Midbrain (tissue), 1 donor: ENCODE results near the gene HBB.

ENCODE experiments used
- DNase-seq: peaks from one replicate; lab custom pipeline; 2025; lab: John Stamatoyannopoulos, UW

HBB gene

DNA sequence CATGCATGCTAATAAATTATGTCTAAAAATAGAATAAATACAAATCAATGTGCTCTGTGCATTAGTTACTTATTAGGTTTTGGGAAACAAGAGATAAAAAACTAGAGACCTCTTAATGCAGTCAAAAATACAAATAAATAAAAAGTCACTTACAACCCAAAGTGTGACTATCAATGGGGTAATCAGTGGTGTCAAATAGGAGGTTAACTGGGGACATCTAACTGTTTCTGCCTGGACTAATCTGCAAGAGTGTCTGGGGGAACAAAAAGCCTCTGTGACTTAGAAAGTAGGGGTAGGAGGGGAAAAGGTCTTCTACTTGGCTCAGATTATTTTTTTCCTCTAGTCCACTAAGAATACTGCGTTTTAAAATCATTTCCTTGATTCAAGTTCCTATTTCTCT is 810 bp upstream of the HBB start:
- DNase-seq: no peak

DNA sequence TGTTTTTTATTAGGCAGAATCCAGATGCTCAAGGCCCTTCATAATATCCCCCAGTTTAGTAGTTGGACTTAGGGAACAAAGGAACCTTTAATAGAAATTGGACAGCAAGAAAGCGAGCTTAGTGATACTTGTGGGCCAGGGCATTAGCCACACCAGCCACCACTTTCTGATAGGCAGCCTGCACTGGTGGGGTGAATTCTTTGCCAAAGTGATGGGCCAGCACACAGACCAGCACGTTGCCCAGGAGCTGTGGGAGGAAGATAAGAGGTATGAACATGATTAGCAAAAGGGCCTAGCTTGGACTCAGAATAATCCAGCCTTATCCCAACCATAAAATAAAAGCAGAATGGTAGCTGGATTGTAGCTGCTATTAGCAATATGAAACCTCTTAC is 1.4 kb downstream of the HBB start:
- DNase-seq: no peak

DNA sequence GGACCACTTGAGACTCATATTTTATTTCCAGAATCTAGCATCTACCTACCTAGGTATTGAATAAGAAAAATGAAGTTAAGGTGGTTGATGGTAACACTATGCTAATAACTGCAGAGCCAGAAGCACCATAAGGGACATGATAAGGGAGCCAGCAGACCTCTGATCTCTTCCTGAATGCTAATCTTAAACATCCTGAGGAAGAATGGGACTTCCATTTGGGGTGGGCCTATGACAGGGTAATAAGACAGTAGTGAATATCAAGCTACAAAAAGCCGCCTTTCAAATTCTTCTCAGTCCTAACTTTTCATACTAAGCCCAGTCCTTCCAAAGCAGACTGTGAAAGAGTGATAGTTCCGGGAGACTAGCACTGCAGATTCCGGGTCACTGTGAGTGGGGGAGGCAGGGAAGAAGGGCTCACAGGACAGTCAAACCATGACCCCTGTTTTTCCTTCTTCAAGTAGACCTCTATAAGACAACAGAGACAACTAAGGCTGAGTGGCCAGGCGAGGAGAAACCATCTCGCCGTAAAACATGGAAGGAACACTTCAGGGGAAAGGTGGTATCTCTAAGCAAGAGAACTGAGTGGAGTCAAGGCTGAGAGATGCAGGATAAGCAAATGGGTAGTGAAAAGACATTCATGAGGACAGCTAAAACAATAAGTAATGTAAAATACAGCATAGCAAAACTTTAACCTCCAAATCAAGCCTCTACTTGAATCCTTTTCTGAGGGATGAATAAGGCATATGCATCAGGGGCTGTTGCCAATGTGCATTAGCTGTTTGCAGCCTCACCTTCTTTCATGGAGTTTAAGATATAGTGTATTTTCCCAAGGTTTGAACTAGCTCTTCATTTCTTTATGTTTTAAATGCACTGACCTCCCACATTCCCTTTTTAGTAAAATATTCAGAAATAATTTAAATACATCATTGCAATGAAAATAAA is 2.1 kb downstream of the HBB start:
- DNase-seq: no peak

DNA sequence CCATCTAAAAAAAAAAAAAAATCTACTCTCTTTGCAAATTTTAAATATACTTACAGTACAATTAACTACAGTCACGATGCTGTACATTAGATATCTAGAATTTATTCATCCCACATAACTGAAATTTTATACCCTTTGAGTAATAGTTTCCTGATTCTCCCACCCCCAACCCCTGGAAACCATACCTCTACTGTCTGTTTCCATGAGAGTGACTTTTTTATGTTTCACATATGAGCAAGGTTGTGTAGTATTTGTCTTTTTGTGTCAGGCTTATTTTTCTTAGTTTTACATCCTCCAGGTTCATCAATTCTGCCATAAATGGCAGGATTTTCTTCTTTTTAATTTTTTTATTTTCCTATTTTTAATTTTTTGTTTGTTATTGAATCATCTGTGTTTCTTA is 3.2 kb downstream of the HBB start:
- DNase-seq: no peak

DNA sequence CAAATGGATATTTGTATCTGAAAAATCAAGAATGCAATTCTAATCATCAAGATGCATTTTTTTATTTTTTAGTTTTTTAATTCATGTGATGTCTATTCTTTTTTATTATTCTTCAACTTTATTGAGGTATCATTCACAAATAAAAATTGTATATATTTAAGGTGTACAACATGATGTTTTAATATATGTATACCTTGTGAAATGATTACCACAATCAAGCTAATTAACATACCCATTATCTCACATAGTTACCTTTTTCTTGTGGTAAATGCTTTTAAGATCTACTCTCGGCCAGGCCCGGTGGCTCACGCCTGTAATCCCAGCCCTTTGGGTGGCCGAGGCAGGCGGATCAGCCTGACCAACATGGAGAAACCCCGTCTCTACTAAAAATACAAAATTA is 3.7 kb downstream of the HBB start:
- DNase-seq: no peak

DNA sequence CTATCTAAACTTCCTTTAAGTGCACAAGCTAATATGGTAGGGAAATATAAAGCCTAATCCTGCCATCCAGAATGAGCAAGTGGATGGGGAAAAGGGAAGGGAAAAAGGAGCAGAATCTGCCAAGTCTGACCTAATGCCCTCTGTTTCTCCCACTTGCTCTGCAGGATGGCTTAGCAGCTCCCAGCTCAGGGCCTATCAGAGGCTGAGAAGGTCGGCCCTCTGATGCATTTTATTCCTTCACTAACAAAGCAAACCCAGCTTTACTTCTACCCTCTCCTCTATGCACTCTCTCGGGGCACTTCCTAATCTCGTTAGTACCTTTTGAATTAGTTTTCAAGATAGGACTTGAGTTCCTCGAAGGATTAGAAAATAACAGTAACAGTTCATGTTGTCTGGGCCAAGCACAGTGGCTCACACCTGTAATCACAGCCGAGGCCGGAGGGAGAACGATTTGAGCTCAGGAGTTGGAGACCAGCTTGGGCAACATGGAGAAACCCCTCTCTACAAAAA is 16.4 kb downstream of the HBB start:
- DNase-seq: no peak

DNA sequence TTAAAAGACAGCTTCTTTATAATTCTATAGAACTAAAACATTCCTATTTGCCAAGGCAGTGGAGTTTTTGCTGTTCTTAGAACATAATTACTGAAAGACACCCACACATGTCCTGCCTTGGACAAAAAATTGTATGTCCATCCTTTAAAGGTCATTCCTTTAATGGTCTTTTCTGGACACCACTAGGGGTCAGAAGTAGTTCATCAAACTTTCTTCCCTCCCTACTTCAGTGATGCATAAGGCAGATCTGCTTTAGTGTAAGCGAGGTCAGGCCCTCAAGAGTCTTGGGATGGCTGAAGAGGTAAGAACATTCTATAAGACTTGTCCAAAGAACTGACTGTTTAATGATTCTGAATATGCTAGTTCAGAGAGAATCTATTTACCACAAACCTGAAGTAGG is 22.1 kb downstream of the HBB start:
- peak; percentile 7 for DNase-seq

DNA sequence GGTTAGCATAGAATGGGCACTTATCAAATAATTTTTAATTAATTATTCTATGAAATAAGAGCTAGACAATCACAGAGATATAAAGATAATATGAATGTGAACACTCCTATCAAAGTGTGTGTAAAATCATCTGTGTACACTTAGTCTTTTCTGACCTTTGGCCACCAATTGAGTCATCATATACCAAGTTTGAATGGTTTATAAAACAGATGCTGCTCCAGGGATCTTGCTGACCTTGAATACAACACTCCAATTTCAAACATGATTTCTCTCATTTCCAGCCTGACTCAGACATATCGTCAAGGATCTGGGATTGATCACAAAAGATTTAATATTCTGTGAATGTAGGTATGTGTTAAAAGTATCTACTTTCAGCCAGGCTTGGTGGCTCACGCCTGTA is 23.5 kb downstream of the HBB start:
- DNase-seq: no peak

DNA sequence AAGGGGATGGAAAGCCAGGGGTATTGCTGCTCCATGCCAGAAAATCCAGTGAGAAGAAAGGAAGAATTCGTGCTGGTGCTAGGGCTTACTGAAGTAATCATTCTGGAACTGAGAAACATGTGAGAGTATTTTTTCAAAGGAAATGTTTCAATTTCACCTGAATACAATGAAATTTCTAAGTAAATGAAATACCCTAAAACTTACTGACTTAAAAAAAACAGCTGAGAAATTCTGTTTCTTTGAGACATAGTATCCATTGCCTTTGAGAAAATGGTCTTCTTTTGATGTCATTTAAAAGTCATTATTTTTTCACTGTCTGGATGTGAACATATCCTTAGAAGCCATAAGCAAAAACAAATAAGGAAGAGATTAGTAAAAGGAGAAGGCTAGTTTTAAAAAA is 26.3 kb downstream of the HBB start, which contains the start of gene OR51V1:
OR51V1 (minus strand) TSS at position 101 of the 400 bp plus-strand sequence; CDS start at position 101, 0 bp downstream.
- DNase-seq: no peak

DNA sequence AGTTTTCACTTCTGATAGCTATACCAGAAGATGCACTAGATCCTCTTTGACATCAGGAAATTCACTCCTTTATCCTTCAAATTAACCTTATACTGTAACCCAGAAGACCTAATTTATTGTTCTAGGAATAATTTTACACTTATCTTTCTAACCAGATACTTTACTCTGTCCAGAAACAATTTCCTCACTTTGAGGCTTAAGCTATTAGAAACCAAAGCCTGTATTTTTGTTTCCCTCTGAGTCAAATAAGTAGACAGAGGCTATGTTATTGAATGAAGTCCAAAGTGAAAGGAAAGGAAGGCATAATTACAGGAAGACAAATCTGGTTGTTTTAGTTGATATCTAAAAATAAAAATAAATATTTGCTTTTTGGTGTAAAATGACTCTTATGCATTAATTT is 28.6 kb downstream of the HBB start:
- no peak for DNase-seq

DNA sequence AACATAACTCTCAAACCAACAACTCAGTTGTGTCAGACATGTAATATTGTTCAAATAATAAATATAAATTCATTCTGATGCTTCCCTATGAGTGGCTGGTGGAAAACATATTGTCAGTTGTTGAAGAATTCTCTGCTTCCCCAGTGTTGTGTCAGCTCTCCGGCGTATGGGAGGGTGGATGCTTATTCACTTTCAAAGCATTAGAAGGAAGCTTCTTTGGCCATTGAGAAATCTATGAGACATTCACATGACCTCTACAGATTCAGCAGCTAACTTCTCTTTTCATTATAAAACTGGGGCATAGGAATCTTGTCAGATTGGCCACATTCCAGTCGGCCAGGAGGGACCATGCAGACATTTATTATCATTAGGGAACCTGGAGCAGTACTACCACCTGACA is 29.3 kb downstream of the HBB start:
- DNase-seq: no peak

DNA sequence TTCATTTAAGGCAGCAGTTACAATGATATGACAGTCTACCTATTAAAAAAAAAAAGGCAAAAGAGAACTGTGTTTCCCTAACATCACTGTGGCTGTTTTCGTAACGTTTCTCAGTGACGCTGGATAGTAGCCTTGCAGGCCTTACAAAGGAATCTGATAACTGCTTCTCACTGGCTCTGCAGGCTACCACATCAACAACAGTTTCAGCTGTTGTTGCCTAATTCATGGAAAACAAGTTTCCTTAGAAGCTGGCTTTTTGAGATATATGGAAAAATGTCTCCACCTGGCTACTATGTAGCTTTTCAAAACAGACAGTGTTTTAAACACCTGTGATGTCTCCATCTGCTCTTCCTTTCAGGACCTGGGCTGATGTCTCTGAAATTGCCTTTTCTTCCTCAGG is 30.1 kb downstream of the HBB start:
- no peak for DNase-seq

DNA sequence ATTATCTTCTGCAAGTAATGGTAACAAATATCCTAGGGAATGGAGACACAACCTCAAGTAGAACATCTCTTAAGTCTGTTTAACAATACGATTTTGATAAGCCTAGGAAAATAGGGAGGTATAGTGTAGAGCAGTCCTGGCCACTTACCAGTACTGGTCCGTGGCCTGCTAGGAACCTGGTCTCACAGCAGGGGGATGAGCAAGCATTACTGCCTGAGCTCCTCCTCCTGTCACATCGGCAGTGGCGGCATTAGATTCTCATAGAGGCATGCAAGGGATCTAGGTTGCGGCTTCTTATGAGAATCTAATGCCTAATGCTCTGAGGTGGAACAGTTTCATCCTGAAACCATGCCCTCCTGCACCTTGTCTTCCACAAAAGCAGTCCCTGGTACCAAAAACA is 30.8 kb downstream of the HBB start:
- no peak for DNase-seq

DNA sequence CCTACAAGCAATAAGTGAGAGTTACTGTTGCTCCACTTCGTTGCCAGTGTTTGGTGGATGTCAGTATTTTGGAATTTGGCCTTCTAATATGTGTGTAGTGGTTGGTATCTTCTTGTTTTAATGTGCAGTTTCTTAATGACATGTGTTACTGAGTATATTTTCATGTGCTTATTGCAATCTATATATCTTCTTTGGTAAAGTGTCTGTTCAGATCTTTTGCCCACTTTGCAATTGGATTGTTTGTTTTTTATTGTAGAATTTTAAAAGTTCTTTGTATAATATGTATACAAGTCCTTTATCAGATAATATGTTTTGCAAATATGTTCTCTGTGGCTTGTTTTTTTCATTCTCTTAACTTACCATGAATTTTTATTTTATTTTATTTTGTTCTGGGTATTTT is 34.1 kb downstream of the HBB start:
- DNase-seq: no peak

DNA sequence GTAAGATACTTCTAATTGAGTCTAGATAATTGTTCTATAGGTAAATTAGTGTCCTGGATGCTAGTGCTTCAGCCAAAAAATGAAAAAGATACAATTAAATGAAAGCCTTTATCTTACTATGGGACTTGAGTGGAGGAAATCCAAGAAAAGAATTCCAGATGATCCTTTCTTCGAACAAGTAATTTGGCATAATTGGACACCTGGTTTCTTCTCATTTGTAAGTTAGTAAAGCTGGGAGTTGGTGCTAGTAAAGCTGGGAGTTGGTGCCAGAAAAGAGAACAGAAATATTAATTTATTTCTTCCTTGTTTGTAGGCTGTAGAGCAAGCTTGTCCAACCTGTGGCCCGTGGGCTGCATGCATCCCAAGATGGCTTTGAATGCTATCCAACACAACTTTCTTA is 38.7 kb downstream of the HBB start:
- DNase-seq: no peak

DNA sequence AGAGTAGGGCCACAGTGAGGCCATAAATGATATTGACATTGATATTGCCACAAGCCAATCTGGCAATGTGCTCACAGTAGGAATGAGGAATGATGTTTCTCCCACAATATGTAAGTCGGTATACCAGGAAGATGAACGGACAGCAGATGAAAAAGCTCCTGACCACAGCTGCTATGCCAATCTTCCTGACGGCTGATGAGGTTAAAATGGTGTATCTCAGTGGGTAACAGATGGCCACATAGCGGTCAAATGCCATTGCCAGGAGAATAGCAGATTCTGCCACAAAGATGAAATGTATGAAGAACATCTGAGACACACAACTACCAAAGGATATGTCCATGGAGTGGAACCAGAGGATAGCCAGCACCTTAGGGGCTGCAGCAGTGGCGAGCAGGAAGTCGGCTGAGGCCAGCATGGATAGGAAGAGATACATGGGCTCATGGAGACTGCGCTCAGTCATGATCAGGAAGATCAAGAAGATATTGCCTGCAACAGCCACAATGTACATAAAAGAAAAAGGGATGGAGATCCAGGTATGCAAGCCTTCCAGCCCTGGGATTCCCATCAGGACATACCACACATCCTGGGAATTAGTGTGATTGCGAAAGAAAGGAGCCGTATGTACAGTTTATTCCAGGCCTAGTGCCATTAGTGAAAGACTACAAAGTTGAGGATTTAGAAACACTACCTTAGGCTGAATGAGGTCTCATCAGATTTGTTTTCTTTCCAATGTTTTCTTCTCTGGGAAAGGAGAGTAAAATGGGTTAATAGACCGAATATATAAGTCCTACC is 48.6 kb downstream of the HBB start:
- no peak for DNase-seq
